ENCODE data around the gene VKORC1.

- TF ChIP-seq SIN3A (IDR thresholded peaks at IDR 0.05; ENCODE audit: borderline replicate concordance, insufficient read depth, low read length) (no peak), POLR2AphosphoS5 (IDR thresholded peaks at IDR 0.05; ENCODE audit: low read depth, low read length) (no peak), TAF1 (IDR thresholded peaks at IDR 0.05; ENCODE audit: borderline replicate concordance, insufficient read depth, low read length) (no peak), REST (IDR thresholded peaks at IDR 0.05; ENCODE audit: insufficient read depth in 1 of 2, low read depth in 2 of 2, low read length in 2 of 2) (no peak)
These were observed 44.1 kb downstream of the VKORC1 start for GRCh38 chr16:31050280-31051030.
